ENCODE data around the gene STK24.

Gene STK24

GRCh38 chr13:98509271-98510155 lies 67.4 kb downstream of the STK24 start:
- Histone ChIP-seq H3K9me3 (ENCODE audit: insufficient read depth, low read depth, low read length) (no peaks in the 10 kb centered on the region), H4K91ac (ENCODE audit: low read depth, low read length) (no peak overlapping the region), H2AFZ (ENCODE audit: insufficient read depth, low read length, poor library complexity) (no peak overlapping the region), H3K27ac (ENCODE audit: low read depth, low read length) (no peak overlapping the region), H3K4me2 (ENCODE audit: low read length) (no peak overlapping the region), H2BK12ac (ENCODE audit: low read length) (no peak overlapping the region), H3K4me1 (ENCODE audit: control insufficient read depth in 1 of 2, insufficient read depth in 2 of 2, low read length in 2 of 2) (peaks cover 5 to 10% of the 10 kb centered on the region in 2 experiments), H2AK5ac (ENCODE audit: low read length) (no peak overlapping the region), H3K27me3 (ENCODE audit: insufficient read depth, low read length) (no peaks in the 10 kb centered on the region), H3K23ac (ENCODE audit: low read length) (no peak overlapping the region), H3K4me3 (ENCODE audit: low read depth, low read length) (no peak overlapping the region), H3K9ac (ENCODE audit: low read length) (no peak overlapping the region), H3K79me2 (ENCODE audit: control insufficient read depth, insufficient read depth, low read length, poor library complexity) (no peaks in the 10 kb centered on the region), H4K12ac (ENCODE audit: low read depth, low read length) (no peak overlapping the region), H3K14ac (ENCODE audit: low read length) (no peak overlapping the region), H3K36me3 (ENCODE audit: control insufficient read depth in 1 of 2, insufficient read depth in 2 of 2, low read length in 2 of 2) (peaks cover 2 to 10% of the 10 kb centered on the region in 2 experiments), H3K4ac (ENCODE audit: low read depth, low read length) (peak overlapping the region; percentile 4), H3K18ac (ENCODE audit: low read length) (peak overlapping the region; percentile 18), H3K79me1 (ENCODE audit: low read length) (no peaks in the 10 kb centered on the region), H4K8ac (ENCODE audit: low read depth, low read length) (no peak overlapping the region), H2BK5ac (ENCODE audit: low read depth, low read length, poor library complexity) (no peak overlapping the region), H2BK120ac (ENCODE audit: insufficient read depth, low read length, poor library complexity) (no peak overlapping the region)
- WGBS (ENCODE audit: extremely low coverage, insufficient coverage, insufficient read length) = no CpG with 5 or more reads among the region's 10 CpGs
- DNase-seq = peak; percentile 60 to 71

GRCh38 chr13:98508685-98509084 lies 68.2 kb downstream of the STK24 start:
- Histone ChIP-seq H3K79me2 (ENCODE audit: control insufficient read depth, insufficient read depth, low read length, poor library complexity) (no peaks in the 10 kb centered on the region), H2AK5ac (ENCODE audit: low read length) (no peak overlapping the region), H3K9ac (ENCODE audit: low read length) (no peak overlapping the region), H4K91ac (ENCODE audit: low read depth, low read length) (no peak overlapping the region), H2AFZ (ENCODE audit: insufficient read depth, low read length, poor library complexity) (no peak overlapping the region), H3K4me1 (ENCODE audit: control insufficient read depth in 1 of 2, insufficient read depth in 2 of 2, low read length in 2 of 2) (peaks cover 5 to 10% of the 10 kb centered on the region in 2 experiments), H3K27me3 (ENCODE audit: insufficient read depth, low read length) (no peaks in the 10 kb centered on the region), H3K9me3 (ENCODE audit: insufficient read depth, low read depth, low read length) (no peaks in the 10 kb centered on the region), H3K23ac (ENCODE audit: low read length) (no peak overlapping the region), H3K4me3 (ENCODE audit: low read depth, low read length) (no peak overlapping the region), H3K79me1 (ENCODE audit: low read length) (no peaks in the 10 kb centered on the region), H4K12ac (ENCODE audit: low read depth, low read length) (no peak overlapping the region), H2BK5ac (ENCODE audit: low read depth, low read length, poor library complexity) (no peak overlapping the region), H4K8ac (ENCODE audit: low read depth, low read length) (no peak overlapping the region), H3K14ac (ENCODE audit: low read length) (no peak overlapping the region), H2BK120ac (ENCODE audit: insufficient read depth, low read length, poor library complexity) (no peak overlapping the region), H3K18ac (ENCODE audit: low read length) (no peak overlapping the region), H3K27ac (ENCODE audit: low read depth, low read length) (no peak overlapping the region), H2BK12ac (ENCODE audit: low read length) (no peak overlapping the region), H3K4me2 (ENCODE audit: low read length) (no peak overlapping the region), H3K4ac (ENCODE audit: low read depth, low read length) (no peak overlapping the region), H3K36me3 (ENCODE audit: control insufficient read depth in 1 of 2, insufficient read depth in 2 of 2, low read length in 2 of 2) (peaks cover 3 to 10% of the 10 kb centered on the region in 2 experiments)
- peak in 1 of 2 donors; percentile 23 for DNase-seq
- WGBS (ENCODE audit: extremely low coverage, insufficient coverage, insufficient read length) = no CpG with 5 or more reads among the region's 2 CpGs

DNA sequence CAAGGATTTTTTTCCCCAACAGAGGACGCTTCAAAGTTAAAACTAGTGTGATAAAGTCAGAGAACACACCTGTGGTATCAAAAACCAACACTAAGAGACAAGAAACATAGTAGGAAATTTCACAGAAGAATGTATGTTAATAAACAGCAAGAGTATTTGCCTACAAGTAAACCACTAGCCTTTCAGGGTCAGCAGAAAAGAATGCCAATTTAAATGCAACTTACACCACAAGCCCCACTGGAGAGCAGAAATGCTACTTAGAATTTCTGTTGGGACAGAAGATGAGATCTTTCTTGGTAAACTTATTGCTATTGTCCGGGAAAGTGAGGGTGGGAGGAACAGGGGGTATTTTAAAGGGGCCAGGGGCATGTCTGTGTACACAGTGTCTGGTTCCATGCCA lies 68.6 kb downstream of the STK24 start:
- H3K36me3 ChIP-seq (ENCODE audit: control insufficient read depth in 1 of 2, insufficient read depth in 2 of 2, low read length in 2 of 2) = peaks cover 4 to 9% of the 10 kb centered on the region in 2 experiments
- no peak overlapping the region for H2BK5ac ChIP-seq (ENCODE audit: low read depth, low read length, poor library complexity)
- no peak overlapping the region for H2AK5ac ChIP-seq (ENCODE audit: low read length)
- WGBS (ENCODE audit: extremely low coverage, insufficient coverage, insufficient read length) = no CpG with 5 or more reads among the region's 2 CpGs
- no peaks in the 10 kb centered on the region for H3K79me1 ChIP-seq (ENCODE audit: low read length)
- no peak overlapping the region for H3K27ac ChIP-seq (ENCODE audit: low read depth, low read length)
- peaks cover 5 to 10% of the 10 kb centered on the region in 2 experiments for H3K4me1 ChIP-seq (ENCODE audit: control insufficient read depth in 1 of 2, insufficient read depth in 2 of 2, low read length in 2 of 2)
- no peak overlapping the region for H2BK120ac ChIP-seq (ENCODE audit: insufficient read depth, low read length, poor library complexity)
- no peak for DNase-seq
- H2AFZ ChIP-seq (ENCODE audit: insufficient read depth, low read length, poor library complexity) = no peak overlapping the region
- no peak overlapping the region for H3K23ac ChIP-seq (ENCODE audit: low read length)
- H2BK12ac ChIP-seq (ENCODE audit: low read length) = no peak overlapping the region
- H3K4ac ChIP-seq (ENCODE audit: low read depth, low read length) = no peak overlapping the region
- no peaks in the 10 kb centered on the region for H3K9me3 ChIP-seq (ENCODE audit: insufficient read depth, low read depth, low read length)
- no peak overlapping the region for H3K9ac ChIP-seq (ENCODE audit: low read length)
- H3K79me2 ChIP-seq (ENCODE audit: control insufficient read depth, insufficient read depth, low read length, poor library complexity) = no peaks in the 10 kb centered on the region
- H4K12ac ChIP-seq (ENCODE audit: low read depth, low read length) = no peak overlapping the region
- no peak overlapping the region for H3K18ac ChIP-seq (ENCODE audit: low read length)
- no peaks in the 10 kb centered on the region for H3K27me3 ChIP-seq (ENCODE audit: insufficient read depth, low read length)
- H3K4me3 ChIP-seq (ENCODE audit: low read depth, low read length) = no peak overlapping the region
- H4K91ac ChIP-seq (ENCODE audit: low read depth, low read length) = no peak overlapping the region
- H3K14ac ChIP-seq (ENCODE audit: low read length) = no peak overlapping the region
- H3K4me2 ChIP-seq (ENCODE audit: low read length) = no peak overlapping the region
- no peak overlapping the region for H4K8ac ChIP-seq (ENCODE audit: low read depth, low read length)

DNA sequence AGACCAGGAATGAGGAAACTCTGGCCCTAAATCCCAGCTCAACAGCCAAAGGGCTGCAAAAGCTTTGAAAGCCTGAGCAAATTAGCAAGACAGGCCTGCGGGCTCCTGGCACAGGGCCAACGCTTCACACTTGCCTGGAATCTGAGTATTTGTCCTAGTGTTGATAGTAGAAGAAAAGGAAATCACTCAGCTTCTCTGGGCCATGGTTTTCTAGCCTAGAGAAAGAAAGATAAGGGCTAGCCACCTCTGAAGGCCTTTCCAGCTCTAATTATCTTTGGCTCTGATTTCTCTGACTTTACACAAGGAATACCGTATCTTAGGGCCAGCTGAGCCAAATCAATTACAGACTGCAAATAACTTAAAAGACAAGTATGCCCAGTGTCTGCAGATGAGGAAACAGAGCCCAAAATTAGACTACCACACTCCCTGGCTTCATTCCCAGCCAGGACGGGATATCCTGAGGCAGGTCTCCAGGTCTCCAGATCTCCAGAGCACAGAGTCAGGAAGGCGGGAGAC lies 69.6 kb downstream of the STK24 start:
- no peak overlapping the region for H3K4ac ChIP-seq (ENCODE audit: low read depth, low read length)
- H3K4me1 ChIP-seq (ENCODE audit: control insufficient read depth in 1 of 2, insufficient read depth in 2 of 2, low read length in 2 of 2) = peaks cover 5 to 10% of the 10 kb centered on the region in 2 experiments
- no peak overlapping the region for H4K8ac ChIP-seq (ENCODE audit: low read depth, low read length)
- H4K91ac ChIP-seq (ENCODE audit: low read depth, low read length) = no peak overlapping the region
- WGBS (ENCODE audit: extremely low coverage, insufficient coverage, insufficient read length) = no CpG with 5 or more reads among the region's 5 CpGs
- no peak overlapping the region for H3K27ac ChIP-seq (ENCODE audit: low read depth, low read length)
- peaks cover 4 to 5% of the 10 kb centered on the region in 2 experiments for H3K36me3 ChIP-seq (ENCODE audit: control insufficient read depth in 1 of 2, insufficient read depth in 2 of 2, low read length in 2 of 2)
- no peak overlapping the region for H2BK120ac ChIP-seq (ENCODE audit: insufficient read depth, low read length, poor library complexity)
- peaks cover 1% of the 10 kb centered on the region for H3K79me2 ChIP-seq (ENCODE audit: control insufficient read depth, insufficient read depth, low read length, poor library complexity)
- DNase-seq = peak; percentile 92 to 94
- no peak overlapping the region for H3K4me3 ChIP-seq (ENCODE audit: low read depth, low read length)
- H3K14ac ChIP-seq (ENCODE audit: low read length) = no peak overlapping the region
- no peak overlapping the region for H3K18ac ChIP-seq (ENCODE audit: low read length)
- H4K12ac ChIP-seq (ENCODE audit: low read depth, low read length) = no peak overlapping the region
- no peak overlapping the region for H2AFZ ChIP-seq (ENCODE audit: insufficient read depth, low read length, poor library complexity)
- no peak overlapping the region for H2BK5ac ChIP-seq (ENCODE audit: low read depth, low read length, poor library complexity)
- no peak overlapping the region for H2BK12ac ChIP-seq (ENCODE audit: low read length)
- no peak overlapping the region for H3K9ac ChIP-seq (ENCODE audit: low read length)
- no peaks in the 10 kb centered on the region for H3K27me3 ChIP-seq (ENCODE audit: insufficient read depth, low read length)
- no peaks in the 10 kb centered on the region for H3K79me1 ChIP-seq (ENCODE audit: low read length)
- H3K4me2 ChIP-seq (ENCODE audit: low read length) = no peak overlapping the region
- H3K9me3 ChIP-seq (ENCODE audit: insufficient read depth, low read depth, low read length) = no peaks in the 10 kb centered on the region
- H3K23ac ChIP-seq (ENCODE audit: low read length) = no peak overlapping the region
- H2AK5ac ChIP-seq (ENCODE audit: low read length) = no peak overlapping the region
